ENCODE measurements around the gene LRTM1.

The LRTM1 gene

GRCh38 chr3:54917174-54917573 lies 10.7 kb downstream of the LRTM1 start:
- no peak overlapping the region for H3K4me3 Mint-ChIP-seq
- H3K27me3 Mint-ChIP-seq, result no peaks in the 10 kb centered on the region
- H3K4me1 Mint-ChIP-seq, result no peaks in the 10 kb centered on the region
- DNase-seq, result no peak
- H3K36me3 Mint-ChIP-seq, result no peaks in the 10 kb centered on the region
- ATAC-seq (replicated peaks), result no peak
- peaks cover 5% of the 10 kb centered on the region in 2 donors for H3K9me3 Mint-ChIP-seq
- no peak overlapping the region for H3K27ac Mint-ChIP-seq

GRCh38 chr3:54916732-54917131 lies 11.1 kb downstream of the LRTM1 start:
- DNase-seq, result no peak
- ATAC-seq (replicated peaks), result no peak
- H3K36me3 Mint-ChIP-seq, result no peaks in the 10 kb centered on the region
- H3K27me3 Mint-ChIP-seq, result no peaks in the 10 kb centered on the region
- peaks cover 5% of the 10 kb centered on the region in 2 donors for H3K9me3 Mint-ChIP-seq
- no peak overlapping the region for H3K4me3 Mint-ChIP-seq
- no peak overlapping the region for H3K27ac Mint-ChIP-seq
- no peaks in the 10 kb centered on the region for H3K4me1 Mint-ChIP-seq

GRCh38 chr3:54915976-54916375 lies 11.9 kb downstream of the LRTM1 start:
- Mint-ChIP-seq H3K4me3 (no peak overlapping the region), H3K27ac (no peak overlapping the region), H3K4me1 (no peaks in the 10 kb centered on the region), H3K9me3 (peaks cover 9 to 10% of the 10 kb centered on the region in 2 donors), H3K27me3 (no peaks in the 10 kb centered on the region), H3K36me3 (no peaks in the 10 kb centered on the region)
- no peak for ATAC-seq (replicated peaks)
- no peak for DNase-seq

- H3K27ac Mint-ChIP-seq, result no peak overlapping the region
- no peaks in the 10 kb centered on the region for H3K4me1 Mint-ChIP-seq
- DNase-seq (no peak), ATAC-seq (replicated peaks) (no peak)
- H3K36me3 Mint-ChIP-seq, result no peaks in the 10 kb centered on the region
- H3K9me3 Mint-ChIP-seq, result peaks cover 9 to 10% of the 10 kb centered on the region in 2 donors
- no peak overlapping the region for H3K4me3 Mint-ChIP-seq
- H3K27me3 Mint-ChIP-seq, result no peaks in the 10 kb centered on the region
Observed at GRCh38 chr3:54915181-54915580, 12.7 kb downstream of the LRTM1 start.

- ATAC-seq (replicated peaks) (no peak), DNase-seq (no peak)
- no peak overlapping the region for H3K27ac Mint-ChIP-seq
- H3K9me3 Mint-ChIP-seq, result peaks cover 9 to 10% of the 10 kb centered on the region in 2 donors
- no peaks in the 10 kb centered on the region for H3K27me3 Mint-ChIP-seq
- no peaks in the 10 kb centered on the region for H3K36me3 Mint-ChIP-seq
- no peak overlapping the region for H3K4me3 Mint-ChIP-seq
- H3K4me1 Mint-ChIP-seq, result no peaks in the 10 kb centered on the region
Observed at GRCh38 chr3:54914180-54914579, 13.7 kb downstream of the LRTM1 start.

GRCh38 chr3:54909191-54909590 lies 18.7 kb downstream of the LRTM1 start:
- Mint-ChIP-seq H3K4me1 (no peaks in the 10 kb centered on the region), H3K27ac (no peak overlapping the region), H3K36me3 (no peaks in the 10 kb centered on the region), H3K9me3 (peaks cover 9 to 10% of the 10 kb centered on the region in 2 donors), H3K4me3 (no peak overlapping the region), H3K27me3 (no peaks in the 10 kb centered on the region)
- ATAC-seq (replicated peaks) (no peak), DNase-seq (no peak)

- no peak overlapping the region for H3K27ac Mint-ChIP-seq
- no peak for ATAC-seq (replicated peaks)
- H3K4me1 Mint-ChIP-seq, result no peaks in the 10 kb centered on the region
- no peak overlapping the region for H3K4me3 Mint-ChIP-seq
- H3K9me3 Mint-ChIP-seq, result peaks cover 4% of the 10 kb centered on the region in 2 donors
- no peak for DNase-seq
- no peaks in the 10 kb centered on the region for H3K27me3 Mint-ChIP-seq
- H3K36me3 Mint-ChIP-seq, result no peaks in the 10 kb centered on the region
Observed at GRCh38 chr3:54906763-54907162, 21.1 kb downstream of the LRTM1 start.

GRCh38 chr3:54905920-54906319 lies 21.9 kb downstream of the LRTM1 start:
- H3K9me3 Mint-ChIP-seq, result no peaks in the 10 kb centered on the region
- no peak overlapping the region for H3K4me3 Mint-ChIP-seq
- no peaks in the 10 kb centered on the region for H3K36me3 Mint-ChIP-seq
- H3K27me3 Mint-ChIP-seq, result no peaks in the 10 kb centered on the region
- H3K4me1 Mint-ChIP-seq, result no peaks in the 10 kb centered on the region
- no peak for DNase-seq
- H3K27ac Mint-ChIP-seq, result no peak overlapping the region
- no peak for ATAC-seq (replicated peaks)

GRCh38 chr3:54905261-54905888 lies 22.5 kb downstream of the LRTM1 start:
- DNase-seq, result no peak
- ATAC-seq (replicated peaks), result no peak
- Mint-ChIP-seq H3K27me3 (no peaks in the 10 kb centered on the region), H3K4me3 (no peak overlapping the region), H3K4me1 (no peaks in the 10 kb centered on the region), H3K9me3 (no peaks in the 10 kb centered on the region), H3K27ac (no peak overlapping the region), H3K36me3 (no peaks in the 10 kb centered on the region)

- H3K27me3 Mint-ChIP-seq, result no peaks in the 10 kb centered on the region
- DNase-seq, result no peak
- H3K36me3 Mint-ChIP-seq, result no peaks in the 10 kb centered on the region
- no peak for ATAC-seq (replicated peaks)
- no peak overlapping the region for H3K27ac Mint-ChIP-seq
- no peaks in the 10 kb centered on the region for H3K4me1 Mint-ChIP-seq
- H3K4me3 Mint-ChIP-seq, result no peak overlapping the region
- no peaks in the 10 kb centered on the region for H3K9me3 Mint-ChIP-seq
Observed at GRCh38 chr3:54901906-54902685, 25.8 kb downstream of the LRTM1 start.

- no peaks in the 10 kb centered on the region for H3K9me3 Mint-ChIP-seq
- H3K27ac Mint-ChIP-seq, result no peak overlapping the region
- H3K4me3 Mint-ChIP-seq, result no peak overlapping the region
- no peaks in the 10 kb centered on the region for H3K4me1 Mint-ChIP-seq
- ATAC-seq (replicated peaks), result no peak
- H3K27me3 Mint-ChIP-seq, result no peaks in the 10 kb centered on the region
- H3K36me3 Mint-ChIP-seq, result no peaks in the 10 kb centered on the region
- DNase-seq, result no peak
Observed at GRCh38 chr3:54900838-54901591, 26.8 kb downstream of the LRTM1 start.

- no peak overlapping the region for H3K4me3 Mint-ChIP-seq
- no peaks in the 10 kb centered on the region for H3K9me3 Mint-ChIP-seq
- DNase-seq (no peak), ATAC-seq (replicated peaks) (no peak)
- H3K27ac Mint-ChIP-seq, result no peak overlapping the region
- no peaks in the 10 kb centered on the region for H3K27me3 Mint-ChIP-seq
- H3K4me1 Mint-ChIP-seq, result no peaks in the 10 kb centered on the region
- no peaks in the 10 kb centered on the region for H3K36me3 Mint-ChIP-seq
Observed at GRCh38 chr3:54899273-54899672, 28.6 kb downstream of the LRTM1 start.

GRCh38 chr3:54897028-54897711 lies 30.7 kb downstream of the LRTM1 start:
- no peak for ATAC-seq (replicated peaks)
- no peak for DNase-seq
- Mint-ChIP-seq H3K36me3 (no peaks in the 10 kb centered on the region), H3K27me3 (no peaks in the 10 kb centered on the region), H3K4me3 (no peak overlapping the region), H3K4me1 (no peaks in the 10 kb centered on the region), H3K9me3 (no peaks in the 10 kb centered on the region), H3K27ac (no peak overlapping the region)

- no peaks in the 10 kb centered on the region for H3K27me3 Mint-ChIP-seq
Observed at GRCh38 chr3:54895613-54896012, 32.2 kb downstream of the LRTM1 start.

More at GRCh38 chr3:54895613-54896012, 32.2 kb downstream of the LRTM1 start:
- H3K36me3 Mint-ChIP-seq, result no peaks in the 10 kb centered on the region
- DNase-seq, result no peak
- no peaks in the 10 kb centered on the region for H3K4me1 Mint-ChIP-seq
- no peaks in the 10 kb centered on the region for H3K9me3 Mint-ChIP-seq
- ATAC-seq (replicated peaks), result no peak
- H3K27ac Mint-ChIP-seq, result no peak overlapping the region
- no peak overlapping the region for H3K4me3 Mint-ChIP-seq

All from stimulated activated naive B cell treated with anti-CD40 and anti-IgM and Interleukin-4, amounts not matched to agents 10 μg/mL and 1 μg/mL and 100 μg/mL, for 72 hours (primary cell).